CD4-positive, alpha-beta T cell (primary cell): ENCODE results near the gene TMEM91. TPM values are rescaled to one million over a fixed set of nuclear protein-coding genes. Genes with fewer than 3 reads are reported as not detected.

Experiments used
- ATAC-seq: fragments of 200-7000 bp; cut with Tn5 transposase; one replicate; pipeline ENCODE4 v1.10.0; 2022; ENCODE audit warnings: mild to moderate bottlenecking; ENCODE audit not compliant: poor library complexity
- CTCF ChIA-PET: fragments of 350-600 bp; sonication (Branson Sonifier 250); formaldehyde crosslinking; loops from one replicate; lab custom pipeline; 2021; ENCODE audit warnings: antibody characterized with exemption, inconsistent platforms; lab: Charles Lee
- POLR2A ChIA-PET: fragments of 350-600 bp; sonication (Branson Sonifier 250); formaldehyde crosslinking; loops from one replicate; lab custom pipeline; 2021; ENCODE audit warnings: antibody characterized with exemption, inconsistent platforms; lab: Charles Lee
- DNase-seq, 14 experiments: peaks; one replicate each; pipeline ENCODE4 v3.0.0-alpha.2; 2013 to 2020; ENCODE audit warnings: mixed read lengths in 2 of 14
- H3K27ac ChIP-seq, 2 donors: one replicate each; pipeline versions ENCODE4 v1.5.1 to v1.7.0; 2013; ENCODE audit warnings: low read length in 2 of 2, low read depth in 1 of 2, mild to moderate bottlenecking in 1 of 2
- H3K27me3 ChIP-seq, 2 experiments: 1 replicate in 1 of 2; 2 replicates in 1 of 2; pipeline versions ENCODE4 v1.6.1 to v1.7.0; 2013; ENCODE audit warnings: low read length in 2 of 2, control low read depth in 1 of 2, mild to moderate bottlenecking in 1 of 2, moderate library complexity in 1 of 2; ENCODE audit not compliant: insufficient read depth in 2 of 2, control insufficient read depth in 1 of 2
- H3K36me3 ChIP-seq: one replicate; pipeline ENCODE4 v1.6.1; 2013; ENCODE audit warnings: low read length, control low read depth; ENCODE audit not compliant: insufficient read depth
- H3K4me1 ChIP-seq: one replicate; pipeline ENCODE4 v1.6.1; 2013; ENCODE audit warnings: low read length, control low read depth; ENCODE audit not compliant: insufficient read depth
- H3K4me3 ChIP-seq: one replicate; pipeline ENCODE4 v1.5.1; 2013; ENCODE audit warnings: mild to moderate bottlenecking, low read length, moderate library complexity
- H3K9me3 ChIP-seq, 2 experiments: 1 replicate in 1 of 2; 2 replicates in 1 of 2; pipeline versions ENCODE4 v1.6.1 to v1.7.0; 2013; ENCODE audit warnings: low read length in 2 of 2, mild to moderate bottlenecking in 2 of 2, control low read depth in 1 of 2, moderate library complexity in 1 of 2; ENCODE audit not compliant: control insufficient read depth in 1 of 2, insufficient read depth in 1 of 2
- H3K27ac Mint-ChIP-seq: one replicate; pipeline ENCODE4 v1.8.0; 2020; ENCODE audit warnings: mixed read lengths
- H3K27me3 Mint-ChIP-seq: one replicate; pipeline ENCODE4 v1.8.0; 2021; ENCODE audit warnings: mixed read lengths
- H3K36me3 Mint-ChIP-seq: one replicate; pipeline ENCODE4 v1.8.0; 2021; ENCODE audit warnings: low read depth, mixed read lengths
- H3K4me1 Mint-ChIP-seq: one replicate; pipeline ENCODE4 v1.8.0; 2021; ENCODE audit warnings: low read depth, mixed read lengths
- H3K4me3 Mint-ChIP-seq: one replicate; pipeline ENCODE4 v1.8.0; 2020; ENCODE audit warnings: mild to moderate bottlenecking, mixed read lengths
- H3K9me3 Mint-ChIP-seq: one replicate; pipeline ENCODE4 v1.8.0; 2020; ENCODE audit warnings: mixed read lengths
- intact Hi-C, 2 experiments: fragments of 100-400 bp; cut with DNase I in 1 of 2; cut with micrococcal nuclease in 1 of 2; formaldehyde crosslinking; loops; one replicate each; pipeline versions ENCODE4 v1.15.1 to v1.9.0; 2023 to 2025; cut with DNase I, micrococcal nuclease
- total RNA-seq, 174 experiments: library from RNA in 2 of 174; stranded (reverse) in 2 of 174; gene quantifications; one replicate each; pipeline ENCODE4 v1.2.3 and lab custom pipeline; 2021 to 2026
- TF ChIP-seq, protein P1 (sequence below): fragments of 200-600 bp; IDR thresholded peaks from one replicate; pipeline ENCODE4 v1.8.0; 2022; ENCODE audit warnings: antibody characterized with exemption, mild to moderate bottlenecking

The TMEM91 gene
- total RNA-seq, 2 experiments from 2014 or later: 6.8 to 7.7 TPM

GRCh38 chr19:41330946-41331678 is 45.2 kb upstream of the TMEM91 start:
- Histone ChIP-seq H3K36me3 (peaks cover 71% of the 10 kb centered on the region), H3K27ac (no peak overlapping the region), H3K27me3 (no peaks in the 10 kb centered on the region), H3K4me3 (no peak overlapping the region), H3K9me3 (no peaks in the 10 kb centered on the region), H3K4me1 (peaks cover 94% of the 10 kb centered on the region)
- DNase-seq (peak in 1 of 14 experiments; percentile 46), ATAC-seq (no peak)
- ChIA-PET POLR2A (interaction anchor here (5.6 kb wide), 1 partner anchor 21 kb away, joined by 106 read pairs; the partner anchor contains the start of gene TGFB1), CTCF (interaction anchor here (0.6 to 0.7 kb wide), 3 partner anchors 73 to 958 kb away, joined by 3 read pairs; no protein-coding TSS in a partner anchor)
- no peaks in the 10 kb centered on the region for H3K27me3 Mint-ChIP-seq
- H3K4me3 Mint-ChIP-seq: peak overlapping the region; percentile 53
- TF ChIP-seq, protein P1, sequence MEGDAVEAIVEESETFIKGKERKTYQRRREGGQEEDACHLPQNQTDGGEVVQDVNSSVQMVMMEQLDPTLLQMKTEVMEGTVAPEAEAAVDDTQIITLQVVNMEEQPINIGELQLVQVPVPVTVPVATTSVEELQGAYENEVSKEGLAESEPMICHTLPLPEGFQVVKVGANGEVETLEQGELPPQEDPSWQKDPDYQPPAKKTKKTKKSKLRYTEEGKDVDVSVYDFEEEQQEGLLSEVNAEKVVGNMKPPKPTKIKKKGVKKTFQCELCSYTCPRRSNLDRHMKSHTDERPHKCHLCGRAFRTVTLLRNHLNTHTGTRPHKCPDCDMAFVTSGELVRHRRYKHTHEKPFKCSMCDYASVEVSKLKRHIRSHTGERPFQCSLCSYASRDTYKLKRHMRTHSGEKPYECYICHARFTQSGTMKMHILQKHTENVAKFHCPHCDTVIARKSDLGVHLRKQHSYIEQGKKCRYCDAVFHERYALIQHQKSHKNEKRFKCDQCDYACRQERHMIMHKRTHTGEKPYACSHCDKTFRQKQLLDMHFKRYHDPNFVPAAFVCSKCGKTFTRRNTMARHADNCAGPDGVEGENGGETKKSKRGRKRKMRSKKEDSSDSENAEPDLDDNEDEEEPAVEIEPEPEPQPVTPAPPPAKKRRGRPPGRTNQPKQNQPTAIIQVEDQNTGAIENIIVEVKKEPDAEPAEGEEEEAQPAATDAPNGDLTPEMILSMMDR: no peak
- peaks cover 63% of the 10 kb centered on the region for H3K4me1 Mint-ChIP-seq
- peaks cover 80% of the 10 kb centered on the region for H3K36me3 Mint-ChIP-seq
- H3K9me3 Mint-ChIP-seq: no peaks in the 10 kb centered on the region
- intact Hi-C loops: no loop called here
- peak overlapping the region; percentile 81 for H3K27ac Mint-ChIP-seq

GRCh38 chr19:41332000-41332399 is 44.3 kb upstream of the TMEM91 start:
- TF ChIP-seq, protein P1: no peak
- H3K9me3 ChIP-seq: no peaks in the 10 kb centered on the region
- Mint-ChIP-seq H3K27ac (peak overlapping the region; percentile 79), H3K27me3 (no peaks in the 10 kb centered on the region), H3K9me3 (no peaks in the 10 kb centered on the region), H3K4me1 (peaks cover 54% of the 10 kb centered on the region), H3K36me3 (peaks cover 78% of the 10 kb centered on the region), H3K4me3 (peak overlapping the region; percentile 30)
- no peak overlapping the region for H3K27ac ChIP-seq
- H3K4me3 ChIP-seq: no peak overlapping the region
- POLR2A ChIA-PET: interaction anchor here (1.3 kb wide), 1 partner anchor 20 kb away, joined by 4 read pairs; no protein-coding TSS in a partner anchor
- peaks cover 80% of the 10 kb centered on the region for H3K36me3 ChIP-seq
- intact Hi-C loops: no loop called here
- peaks cover 89% of the 10 kb centered on the region for H3K4me1 ChIP-seq
- peak in 1 of 14 experiments; percentile 26 for DNase-seq
- no peak for ATAC-seq
- CTCF ChIA-PET: interaction anchor here (0.6 kb wide), 2 partner anchors 18 to 102 kb away, joined by 3 read pairs; no protein-coding TSS in a partner anchor
- H3K27me3 ChIP-seq: no peaks in the 10 kb centered on the region

GRCh38 chr19:41332468-41332867 is 43.9 kb upstream of the TMEM91 start:
- DNase-seq (no peak), ATAC-seq (no peak)
- H3K4me3 Mint-ChIP-seq: peak overlapping the region; percentile 30
- CTCF ChIA-PET: no interaction called here
- intact Hi-C loops: no loop called here
- no peaks in the 10 kb centered on the region for H3K27me3 Mint-ChIP-seq
- Histone ChIP-seq H3K36me3 (peaks cover 83% of the 10 kb centered on the region), H3K27ac (no peak overlapping the region), H3K9me3 (no peaks in the 10 kb centered on the region), H3K27me3 (no peaks in the 10 kb centered on the region), H3K4me1 (peaks cover 85% of the 10 kb centered on the region), H3K4me3 (no peak overlapping the region)
- TF ChIP-seq, protein P1: no peak
- H3K9me3 Mint-ChIP-seq: no peaks in the 10 kb centered on the region
- peaks cover 53% of the 10 kb centered on the region for H3K4me1 Mint-ChIP-seq
- POLR2A ChIA-PET: interaction anchor here (1.3 kb wide), 1 partner anchor 19 kb away, joined by 4 read pairs; no protein-coding TSS in a partner anchor
- peak overlapping the region; percentile 79 for H3K27ac Mint-ChIP-seq
- peaks cover 79% of the 10 kb centered on the region for H3K36me3 Mint-ChIP-seq
